Neural crest cell (in vitro differentiated cells): ENCODE data around the gene IRGC. TPM values are rescaled to one million over a fixed set of nuclear protein-coding genes. Genes with fewer than 3 reads are reported as not detected.

Experiments
- DNase-seq: peaks from one replicate; pipeline ENCODE4 v3.0.0; 2021; ENCODE audit warnings: low read depth, mixed read lengths, low spot score
- H3K27ac Mint-ChIP-seq: one replicate; pipeline ENCODE4 v1.8.0; 2021; ENCODE audit warnings: mild to moderate bottlenecking, mixed read lengths; ENCODE audit not compliant: unreplicated experiment
- H3K27me3 Mint-ChIP-seq: 2 replicates; pipeline ENCODE4 v1.8.0; 2021; ENCODE audit warnings: low read depth, mild to moderate bottlenecking, mixed read lengths
- H3K36me3 Mint-ChIP-seq: 2 replicates; pipeline ENCODE4 v1.8.0; 2021; ENCODE audit warnings: low read depth, mild to moderate bottlenecking, mixed read lengths
- H3K4me1 Mint-ChIP-seq: 2 replicates; pipeline ENCODE4 v1.8.0; 2021; ENCODE audit warnings: mixed read lengths
- H3K4me3 Mint-ChIP-seq: one replicate; pipeline ENCODE4 v1.8.0; 2021; ENCODE audit warnings: mild to moderate bottlenecking, mixed read lengths
- H3K9me3 Mint-ChIP-seq: 2 replicates; pipeline ENCODE4 v1.8.0; 2021; ENCODE audit warnings: mixed read lengths
- CTCF ChIP-seq: fragments of 200-600 bp; sonication (generic); conservative IDR thresholded peaks from 2 replicates; pipeline ENCODE4 v1.5.0; 2021; ENCODE audit warnings: antibody characterized with exemption, mild to moderate bottlenecking
- long read RNA-seq: library from polyadenylated mRNA; unstranded; transcript quantifications from one replicate; pipeline ENCODE4 v2.0.0, GENCODE V29; 2020
- total RNA-seq: library from RNA; stranded (reverse); gene quantifications from 2 replicates; pipeline ENCODE4 v1.2.1, GENCODE V29; 2021

IRGC gene, protein sequence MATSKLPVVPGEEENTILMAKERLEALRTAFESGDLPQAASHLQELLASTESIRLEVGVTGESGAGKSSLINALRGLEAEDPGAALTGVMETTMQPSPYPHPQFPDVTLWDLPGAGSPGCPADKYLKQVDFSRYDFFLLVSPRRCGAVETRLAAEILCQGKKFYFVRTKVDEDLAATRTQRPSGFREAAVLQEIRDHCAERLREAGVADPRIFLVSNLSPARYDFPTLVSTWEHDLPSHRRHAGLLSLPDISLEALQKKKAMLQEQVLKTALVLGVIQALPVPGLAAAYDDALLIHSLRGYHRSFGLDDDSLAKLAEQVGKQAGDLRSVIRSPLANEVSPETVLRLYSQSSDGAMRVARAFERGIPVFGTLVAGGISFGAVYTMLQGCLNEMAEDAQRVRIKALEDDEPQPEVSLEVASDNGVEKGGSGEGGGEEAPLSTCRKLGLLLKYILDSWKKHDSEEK
- not detected in 2 replicates for total RNA-seq
- long read RNA-seq = 0 reads

GRCh38 chr19:43715776-43716175 lies at the start of gene IRGC:
Gene IRGC (plus strand): TSS chr19:43716076. CDS start chr19:43718559, 2,483 bp downstream.
- H3K27ac Mint-ChIP-seq = peak within 1 kb of the TSS; percentile 21
- no peaks in the 10 kb centered on the region for H3K9me3 Mint-ChIP-seq
- H3K4me3 Mint-ChIP-seq = no peak within 1 kb of the TSS
- TF ChIP-seq CTCF = no peak
- H3K36me3 Mint-ChIP-seq = no peaks in the 10 kb centered on the region
- H3K4me1 Mint-ChIP-seq = no peaks in the 10 kb centered on the region
- peaks cover 5% of the 10 kb centered on the region for H3K27me3 Mint-ChIP-seq
- DNase-seq = no peak

GRCh38 chr19:43667126-43667875 lies 48.6 kb upstream of the IRGC start:
- H3K36me3 Mint-ChIP-seq = peaks cover 20% of the 10 kb centered on the region
- peak overlapping the region; percentile 98 for H3K27ac Mint-ChIP-seq
- DNase-seq = no peak
- H3K9me3 Mint-ChIP-seq = peaks cover 2% of the 10 kb centered on the region
- peaks cover 41% of the 10 kb centered on the region for H3K27me3 Mint-ChIP-seq
- peak overlapping the region; percentile 94 for H3K4me3 Mint-ChIP-seq
- no peak for TF ChIP-seq CTCF
- H3K4me1 Mint-ChIP-seq = peaks cover 37% of the 10 kb centered on the region

GRCh38 chr19:43667876-43668405 lies 47.9 kb upstream of the IRGC start:
- TF ChIP-seq CTCF = no peak
- peak overlapping the region; percentile 94 for H3K4me3 Mint-ChIP-seq
- no peaks in the 10 kb centered on the region for H3K9me3 Mint-ChIP-seq
- peaks cover 16% of the 10 kb centered on the region for H3K36me3 Mint-ChIP-seq
- peaks cover 33% of the 10 kb centered on the region for H3K4me1 Mint-ChIP-seq
- no peak for DNase-seq
- H3K27me3 Mint-ChIP-seq = peaks cover 44% of the 10 kb centered on the region
- peak overlapping the region; percentile 98 for H3K27ac Mint-ChIP-seq

- H3K4me1 Mint-ChIP-seq = peaks cover 33% of the 10 kb centered on the region
Measured at GRCh38 chr19:43668406-43669109, 47.3 kb upstream of the IRGC start.

More at GRCh38 chr19:43668406-43669109, 47.3 kb upstream of the IRGC start:
- Mint-ChIP-seq H3K36me3 (peaks cover 16% of the 10 kb centered on the region), H3K4me3 (peak overlapping the region; percentile 94), H3K9me3 (no peaks in the 10 kb centered on the region), H3K27ac (peak overlapping the region; percentile 8), H3K27me3 (peaks cover 47% of the 10 kb centered on the region)
- peak; percentile 97 for DNase-seq
- no peak for TF ChIP-seq CTCF
